HG02798 (cell line): ENCODE measurements around the gene CDC42BPA.
"Not testable (repeated sequence)": the region's sequence is repeated elsewhere in the genome, so short reads cannot be mapped to it uniquely, and the experiment has no call there.

ENCODE experiments used
- ATAC-seq: cut with Tn5 transposase; IDR thresholded peaks from one replicate; pipeline ENCODE4 v1.9.1; 2021; ENCODE audit warnings: mild to moderate bottlenecking; ENCODE audit not compliant: unreplicated experiment, poor library complexity

Gene CDC42BPA

GRCh38 chr1:227314014-227314848, 4.1 kb downstream of the CDC42BPA start:
- ATAC-seq = no peak

- no peak for ATAC-seq
Observed at GRCh38 chr1:227312361-227313025, 5.8 kb downstream of the CDC42BPA start.

- no peak for ATAC-seq
Observed at GRCh38 chr1:227311389-227312001, 6.8 kb downstream of the CDC42BPA start.

- ATAC-seq = no peak
Observed at GRCh38 chr1:227308367-227309336, 9.6 kb downstream of the CDC42BPA start.

GRCh38 chr1:227306689-227307088, 11.6 kb downstream of the CDC42BPA start:
- ATAC-seq = no peak

GRCh38 chr1:227305894-227306626, 12.2 kb downstream of the CDC42BPA start:
- no peak for ATAC-seq

GRCh38 chr1:227304665-227305064, 13.6 kb downstream of the CDC42BPA start:
- no peak for ATAC-seq

- ATAC-seq = no peak
Observed at GRCh38 chr1:227303662-227304061, 14.6 kb downstream of the CDC42BPA start.

GRCh38 chr1:227300682-227301081, 17.6 kb downstream of the CDC42BPA start:
- ATAC-seq = no peak

GRCh38 chr1:227299688-227300087, 18.6 kb downstream of the CDC42BPA start:
- ATAC-seq = no peak

GRCh38 chr1:227299241-227299627, 19.1 kb downstream of the CDC42BPA start:
- no peak for ATAC-seq

- ATAC-seq = no peak
Observed at GRCh38 chr1:227298512-227299240, 19.6 kb downstream of the CDC42BPA start.

- ATAC-seq = no peak
Observed at GRCh38 chr1:227297073-227297793, 21.1 kb downstream of the CDC42BPA start.

GRCh38 chr1:227295609-227296008, 22.7 kb downstream of the CDC42BPA start:
- ATAC-seq = no peak

- no peak for ATAC-seq
Observed at GRCh38 chr1:227285745-227286144, 32.5 kb downstream of the CDC42BPA start.

- no peak for ATAC-seq
Observed at GRCh38 chr1:227281371-227281770, 36.9 kb downstream of the CDC42BPA start.

- ATAC-seq = no peak
Observed at GRCh38 chr1:227280836-227281235, 37.5 kb downstream of the CDC42BPA start.

GRCh38 chr1:227276156-227276693, 42.1 kb downstream of the CDC42BPA start:
- not testable (repeated sequence) for ATAC-seq
